T-cell (primary cell): ENCODE data around the gene MCU. TPM values are rescaled to one million over a fixed set of nuclear protein-coding genes. Genes with fewer than 3 reads are reported as not detected.
"Not testable (repeated sequence)": the region's sequence is repeated elsewhere in the genome, so short reads cannot be mapped to it uniquely, and the experiment has no call there.

ENCODE experiments used
- ATAC-seq, 4 experiments: fragments of 200-7000 bp in 3 of 4; fragments of 150-1000 bp in 1 of 4; cut with Tn5 transposase; replicated peaks in 1 of 4; 1 replicate in 3 of 4; 2 replicates in 1 of 4; pipeline ENCODE4 v1.10.0; 2021; ENCODE audit warnings: moderate library complexity in 3 of 4, mild to moderate bottlenecking in 2 of 4, moderate number of reproducible peaks in 1 of 4
- CTCF ChIA-PET, 2 donors: fragments of 300-600 bp; sonication (Branson Sonifier 250); formaldehyde crosslinking; loops; one replicate each; lab custom pipeline; 2022; ENCODE audit warnings: antibody characterized with exemption in 2 of 2; lab: Charles Lee
- POLR2A ChIA-PET, 2 donors: fragments of 300-600 bp; sonication (Branson Sonifier 250); formaldehyde crosslinking; loops; one replicate each; lab custom pipeline; 2022; ENCODE audit warnings: antibody characterized with exemption in 2 of 2; lab: Charles Lee
- DNase-seq, 35 experiments: peaks; one replicate each; pipeline versions ENCODE4 v3.0.0 to v3.0.0-alpha.2; 2013 to 2023
- H3K27ac ChIP-seq: one replicate; pipeline ENCODE4 v1.5.1; 2013; ENCODE audit warnings: low read length
- H3K27me3 ChIP-seq, 2 experiments: replicated peaks in 1 of 2; 1 replicate in 1 of 2; 2 replicates in 1 of 2; pipeline versions ENCODE4 v1.6.1 to v1.7.0; 2013; ENCODE audit warnings: low read length in 1 of 2, mixed read lengths in 1 of 2; ENCODE audit not compliant: control insufficient read depth in 2 of 2, insufficient read depth in 2 of 2; ENCODE audit errors: extremely low read depth in 1 of 2
- H3K36me3 ChIP-seq, 2 donors: 1 replicate in 1 of 2; 2 replicates in 1 of 2; pipeline versions ENCODE4 v1.6.1 to v1.7.0; 2013; ENCODE audit warnings: low read length in 1 of 2; ENCODE audit not compliant: control insufficient read depth in 2 of 2, insufficient read depth in 1 of 2; ENCODE audit errors: extremely low read depth in 1 of 2
- H3K4me1 ChIP-seq, 2 experiments: 1 replicate in 1 of 2; 2 replicates in 1 of 2; pipeline versions ENCODE4 v1.6.1 to v1.7.0; 2013; ENCODE audit warnings: low read length in 2 of 2, mixed read lengths in 1 of 2; ENCODE audit not compliant: insufficient read depth in 2 of 2, control insufficient read depth in 1 of 2; ENCODE audit errors: extremely low read depth in 1 of 2
- H3K4me3 ChIP-seq, 2 donors: 1 replicate in 1 of 2; 2 replicates in 1 of 2; pipeline versions ENCODE4 v1.5.1 to v1.7.0; 2013; ENCODE audit warnings: mild to moderate bottlenecking in 2 of 2, low read length in 1 of 2, moderate library complexity in 1 of 2; ENCODE audit not compliant: control insufficient read depth in 1 of 2; ENCODE audit errors: extremely low read depth in 1 of 2
- H3K9me3 ChIP-seq: 2 replicates; pipeline ENCODE4 v1.7.0; 2013
- H3K27ac Mint-ChIP-seq, 2 donors: one replicate each; pipeline ENCODE4 v1.8.0; 2020 to 2021; ENCODE audit warnings: mild to moderate bottlenecking in 2 of 2, mixed read lengths in 2 of 2
- H3K27me3 Mint-ChIP-seq, 2 donors: one replicate each; pipeline ENCODE4 v1.8.0; 2021 to 2022; ENCODE audit warnings: mixed read lengths in 2 of 2
- H3K36me3 Mint-ChIP-seq: one replicate; pipeline ENCODE4 v1.8.0; 2021; ENCODE audit warnings: mixed read lengths
- H3K4me1 Mint-ChIP-seq, 3 donors: one replicate each; pipeline ENCODE4 v1.8.0; 2020 to 2022; ENCODE audit warnings: mixed read lengths in 3 of 3, mild to moderate bottlenecking in 1 of 3
- H3K4me3 Mint-ChIP-seq, 3 donors: one replicate each; pipeline ENCODE4 v1.8.0; 2020 to 2022; ENCODE audit warnings: mild to moderate bottlenecking in 3 of 3, mixed read lengths in 3 of 3, moderate library complexity in 3 of 3
- H3K9me3 Mint-ChIP-seq, 3 donors: one replicate each; pipeline ENCODE4 v1.8.0; 2020 to 2022; ENCODE audit warnings: mixed read lengths in 3 of 3
- WGBS: methylation state at CpG from one replicate; pipeline ENCODE4 v1.1.5; 2013; ENCODE audit warnings: missing lambda C conversion rate; ENCODE audit not compliant: insufficient coverage; 5-methylcytosine and 5-hydroxymethylcytosine counted together
- total RNA-seq, 35 experiments: library from RNA in 6 of 35; stranded (reverse) in 6 of 35; fragments of 120-200 nt in 1 of 35; gene quantifications; one replicate each; pipeline versions ENCODE4 v1.2.1 to v1.2.4 and lab custom pipeline; 2013 to 2026

Gene MCU
- total RNA-seq, 5 donors from 2014 or later (not counting 1 experiment from before 2014, with no cell fraction given), result 10.1 to 13.6 (median 11.6) TPM

- H3K4me1 ChIP-seq, result no peaks in the 10 kb centered on the region
- H3K4me3 ChIP-seq, result no peak overlapping the region
- no peak for DNase-seq
- H3K27me3 Mint-ChIP-seq, result no peaks in the 10 kb centered on the region
- ChIA-PET POLR2A (interaction anchor here in 1 of 2 donors (0.6 kb wide), 1 partner anchor 20 kb away, joined by 3 read pairs; no protein-coding TSS in a partner anchor), CTCF (no interaction called here)
- no peaks in the 10 kb centered on the region for H3K36me3 ChIP-seq
- peaks cover 0 to 8% of the 10 kb centered on the region in 2 experiments for H3K27me3 ChIP-seq
- H3K9me3 Mint-ChIP-seq, result no peaks in the 10 kb centered on the region
- no peak overlapping the region for H3K27ac ChIP-seq
- no peak for ATAC-seq
- H3K27ac Mint-ChIP-seq, result no peak overlapping the region
- WGBS, result 78% methylated on average over 6 of the region's 6 CpGs
- no peak overlapping the region for H3K4me3 Mint-ChIP-seq
- H3K4me1 Mint-ChIP-seq, result no peaks in the 10 kb centered on the region
- H3K36me3 Mint-ChIP-seq, result no peaks in the 10 kb centered on the region
- no peaks in the 10 kb centered on the region for H3K9me3 ChIP-seq
Observed at GRCh38 chr10:72906446-72906845, 214.5 kb downstream of the MCU start.

DNA sequence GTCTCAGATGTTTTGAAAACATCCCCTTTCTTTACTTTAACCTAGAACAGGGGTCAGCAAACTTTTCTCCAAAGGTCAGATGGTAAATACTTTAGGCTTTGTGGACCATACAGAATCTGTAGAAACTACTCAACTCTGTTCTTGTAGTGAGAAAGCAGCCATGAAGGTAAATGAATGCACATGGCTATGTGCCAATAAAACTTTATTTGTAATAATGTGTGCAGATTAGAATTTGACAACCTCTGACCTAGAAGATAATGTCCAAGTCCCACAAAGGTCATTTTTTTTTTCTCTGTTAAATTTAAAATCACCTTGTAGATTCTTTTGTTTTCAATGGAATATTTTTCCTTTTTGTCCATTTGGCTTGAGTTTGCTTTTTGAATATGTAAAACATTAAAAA is 218.8 kb downstream of the MCU start:
- Histone ChIP-seq H3K36me3 (no peaks in the 10 kb centered on the region), H3K27ac (no peak overlapping the region), H3K4me1 (no peaks in the 10 kb centered on the region), H3K9me3 (no peaks in the 10 kb centered on the region), H3K27me3 (peaks cover 0 to 4% of the 10 kb centered on the region in 2 experiments), H3K4me3 (no peak overlapping the region)
- H3K4me1 Mint-ChIP-seq, result no peaks in the 10 kb centered on the region
- no peaks in the 10 kb centered on the region for H3K9me3 Mint-ChIP-seq
- no peak overlapping the region for H3K4me3 Mint-ChIP-seq
- ATAC-seq, result no peak
- H3K27ac Mint-ChIP-seq, result no peak overlapping the region
- ChIA-PET CTCF (no interaction called here), POLR2A (no interaction called here)
- DNase-seq, result no peak
- H3K36me3 Mint-ChIP-seq, result no peaks in the 10 kb centered on the region
- H3K27me3 Mint-ChIP-seq, result no peaks in the 10 kb centered on the region

DNA sequence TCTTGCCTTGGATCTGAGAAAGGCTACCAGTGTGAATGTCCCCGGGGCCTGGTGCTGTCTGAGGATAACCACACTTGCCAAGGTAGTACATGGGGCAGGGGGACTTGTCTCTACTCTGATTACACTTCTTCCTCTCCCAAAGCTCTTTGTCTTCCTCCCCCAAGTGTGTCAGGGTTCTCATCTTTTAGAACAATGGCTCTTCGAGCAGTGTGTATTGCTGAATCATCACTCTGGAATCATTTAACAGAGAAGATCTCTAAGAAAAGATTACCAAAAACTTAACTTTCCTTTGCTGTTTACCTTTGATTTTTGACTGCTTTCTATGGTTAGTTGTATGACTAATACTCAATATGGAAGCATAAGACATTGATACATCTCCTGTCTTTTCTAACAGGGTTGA is 219.8 kb downstream of the MCU start:
- H3K27ac ChIP-seq, result no peak overlapping the region
- no peaks in the 10 kb centered on the region for H3K4me1 Mint-ChIP-seq
- no peak overlapping the region for H3K4me3 Mint-ChIP-seq
- H3K27me3 Mint-ChIP-seq, result no peaks in the 10 kb centered on the region
- no peaks in the 10 kb centered on the region for H3K4me1 ChIP-seq
- no peak for ATAC-seq
- H3K27me3 ChIP-seq, result peaks cover 0 to 4% of the 10 kb centered on the region in 2 experiments
- DNase-seq, result no peak
- no peaks in the 10 kb centered on the region for H3K36me3 ChIP-seq
- WGBS, result no CpG with 5 or more reads among the region's 2 CpGs
- no peaks in the 10 kb centered on the region for H3K36me3 Mint-ChIP-seq
- POLR2A ChIA-PET, result no interaction called here
- H3K9me3 ChIP-seq, result no peaks in the 10 kb centered on the region
- CTCF ChIA-PET, result no interaction called here
- H3K9me3 Mint-ChIP-seq, result no peaks in the 10 kb centered on the region
- no peak overlapping the region for H3K4me3 ChIP-seq
- no peak overlapping the region for H3K27ac Mint-ChIP-seq

GRCh38 chr10:72912736-72913135 is 220.8 kb downstream of the MCU start:
- CTCF ChIA-PET, result no interaction called here

DNA sequence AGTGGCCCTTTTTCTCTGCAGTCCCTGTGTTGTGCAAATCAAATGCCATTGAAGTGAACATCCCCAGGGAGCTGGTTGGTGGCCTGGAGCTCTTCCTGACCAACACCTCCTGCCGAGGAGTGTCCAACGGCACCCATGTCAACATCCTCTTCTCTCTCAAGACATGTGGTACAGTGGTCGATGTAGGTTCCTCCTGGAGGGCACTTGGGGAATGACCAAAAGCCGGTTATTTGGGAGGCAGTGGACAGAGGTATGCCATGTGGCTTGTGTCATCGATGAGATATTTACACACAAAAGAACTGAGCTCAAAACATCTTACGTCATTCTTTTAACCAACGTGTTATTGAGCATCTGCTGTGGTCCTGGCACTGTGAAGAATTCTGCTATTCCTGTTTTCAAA is 221.3 kb downstream of the MCU start:
- H3K4me3 Mint-ChIP-seq, result no peak overlapping the region
- 90% methylated on average over 4 of the region's 7 CpGs for WGBS
- ATAC-seq, result no peak

More at GRCh38 chr10:72912736-72913135, 220.8 kb downstream of the MCU start:
- no peaks in the 10 kb centered on the region for H3K27me3 Mint-ChIP-seq
- H3K4me3 ChIP-seq, result no peak overlapping the region
- 100% methylated on average over 1 of the region's 4 CpGs for WGBS
- POLR2A ChIA-PET, result no interaction called here
- ATAC-seq (no peak), DNase-seq (no peak)
- H3K36me3 Mint-ChIP-seq, result no peaks in the 10 kb centered on the region
- no peaks in the 10 kb centered on the region for H3K4me1 Mint-ChIP-seq
- H3K9me3 ChIP-seq, result no peaks in the 10 kb centered on the region
- H3K4me1 ChIP-seq, result no peaks in the 10 kb centered on the region
- peaks cover 0 to 4% of the 10 kb centered on the region in 2 experiments for H3K27me3 ChIP-seq
- no peaks in the 10 kb centered on the region for H3K36me3 ChIP-seq
- no peak overlapping the region for H3K27ac ChIP-seq
- H3K4me3 Mint-ChIP-seq, result no peak overlapping the region
- no peaks in the 10 kb centered on the region for H3K9me3 Mint-ChIP-seq
- no peak overlapping the region for H3K27ac Mint-ChIP-seq

DNA sequence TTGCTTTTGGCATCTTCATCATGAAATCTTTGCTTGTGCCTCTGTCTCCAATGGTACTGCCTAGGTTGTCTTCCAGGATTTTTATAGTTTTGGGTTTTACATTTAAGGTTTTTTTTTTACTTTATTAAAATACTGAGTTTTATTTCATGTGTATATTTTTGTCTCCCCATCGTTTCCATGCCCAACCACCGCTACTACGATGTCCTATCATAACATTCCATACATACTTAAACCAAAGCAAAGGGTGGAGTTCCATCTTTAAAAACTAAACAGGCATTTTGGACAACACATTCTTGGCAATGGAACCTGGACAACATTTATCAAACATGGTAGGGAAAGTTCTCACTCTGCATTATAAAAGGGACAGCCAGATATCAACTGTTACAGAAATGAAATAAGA is 225.3 kb downstream of the MCU start:
- Mint-ChIP-seq H3K9me3 (peaks cover 12 to 17% (median 15%) of the 10 kb centered on the region in 3 donors), H3K27me3 (peaks cover 9 to 18% of the 10 kb centered on the region in 2 donors)
- ATAC-seq, H3K27ac Mint-ChIP-seq, H3K36me3 Mint-ChIP-seq, H3K27me3 ChIP-seq, H3K27ac ChIP-seq, H3K4me1 ChIP-seq, DNase-seq, H3K4me3 ChIP-seq, POLR2A ChIA-PET, H3K4me3 Mint-ChIP-seq, CTCF ChIA-PET, H3K9me3 ChIP-seq, H3K36me3 ChIP-seq, H3K4me1 Mint-ChIP-seq: not testable (repeated sequence)
- WGBS, result no CpG with 5 or more reads among the region's 3 CpGs

More for the DNA sequence above, 221.3 kb downstream of the MCU start:
- H3K27ac ChIP-seq, result no peak overlapping the region
- H3K27me3 ChIP-seq, result peaks cover 0 to 4% of the 10 kb centered on the region in 2 experiments
- no peak overlapping the region for H3K4me3 ChIP-seq
- H3K36me3 ChIP-seq, result no peaks in the 10 kb centered on the region
- Mint-ChIP-seq H3K27ac (no peak overlapping the region), H3K27me3 (no peaks in the 10 kb centered on the region), H3K4me1 (no peaks in the 10 kb centered on the region), H3K36me3 (no peaks in the 10 kb centered on the region), H3K9me3 (no peaks in the 10 kb centered on the region)
- H3K4me1 ChIP-seq, result no peaks in the 10 kb centered on the region
- POLR2A ChIA-PET, result no interaction called here
- CTCF ChIA-PET, result no interaction called here
- H3K9me3 ChIP-seq, result no peaks in the 10 kb centered on the region
- DNase-seq, result no peak

DNA sequence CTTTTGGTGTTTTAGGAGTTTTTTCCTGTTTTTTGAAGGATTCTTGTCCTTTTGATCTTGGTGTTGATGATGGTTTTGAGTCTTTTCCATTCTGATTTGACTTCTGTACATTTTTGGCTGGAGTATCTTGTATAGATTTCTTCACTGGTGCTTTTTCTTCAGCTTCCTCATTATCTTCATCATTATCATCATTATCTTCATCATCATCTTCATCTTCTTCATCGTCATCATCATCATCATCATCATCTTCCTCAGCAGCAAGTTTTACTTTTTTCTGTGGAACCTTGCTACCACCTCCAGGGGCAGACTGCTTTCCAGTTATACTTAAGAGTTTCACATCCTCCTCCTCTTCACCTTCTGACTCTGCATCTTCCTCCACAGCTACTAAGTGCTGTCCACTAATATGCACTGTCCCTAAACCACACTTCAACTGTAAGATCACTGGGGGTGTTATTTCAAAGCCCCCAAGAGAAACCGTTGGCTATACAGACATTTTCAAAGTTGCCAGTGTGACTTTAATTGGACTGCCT is 225.9 kb downstream of the MCU start:
- H3K4me1 Mint-ChIP-seq, DNase-seq, H3K4me3 ChIP-seq, H3K27ac ChIP-seq, H3K9me3 ChIP-seq, H3K27me3 ChIP-seq, H3K27ac Mint-ChIP-seq, CTCF ChIA-PET, ATAC-seq, H3K4me1 ChIP-seq, POLR2A ChIA-PET, H3K4me3 Mint-ChIP-seq, H3K36me3 ChIP-seq: not testable (repeated sequence)
- 64% methylated on average over 1 of the region's 2 CpGs for WGBS
- Mint-ChIP-seq H3K36me3 (peaks cover 12% of the 10 kb centered on the region), H3K27me3 (peaks cover 12 to 22% of the 10 kb centered on the region in 2 donors), H3K9me3 (peaks cover 15 to 21% (median 19%) of the 10 kb centered on the region in 3 donors)
